ENCODE data around the gene NF1.
"Not testable (repeated sequence)": the region's sequence is repeated elsewhere in the genome, so short reads cannot be mapped to it uniquely, and the experiment has no call there.

NF1 gene

DNA sequence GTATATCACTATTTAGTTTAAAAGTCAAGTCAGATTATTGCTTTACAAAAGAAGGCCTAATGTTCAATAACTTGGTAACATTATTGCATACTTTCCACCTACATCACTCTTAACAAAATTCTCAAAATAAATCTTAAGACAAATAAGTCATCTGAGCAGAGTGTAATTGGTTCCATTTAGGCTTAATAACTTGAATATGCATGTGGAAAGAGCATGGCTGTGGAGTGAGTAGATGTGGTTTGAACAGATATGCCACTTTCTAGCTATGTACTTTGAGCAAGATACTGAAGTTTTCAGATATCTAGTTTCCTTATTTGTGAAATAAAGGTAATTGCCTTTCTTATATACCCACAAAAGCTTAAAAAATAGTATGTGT lies 233.4 kb downstream of the NF1 start:
- no peak for DNase-seq (ENCODE audit: low read depth in 2 of 2)

- no peak for DNase-seq (ENCODE audit: low read depth in 2 of 2)
These were observed 234.4 kb downstream of the NF1 start for GRCh38 chr17:31329221-31329620.

DNA sequence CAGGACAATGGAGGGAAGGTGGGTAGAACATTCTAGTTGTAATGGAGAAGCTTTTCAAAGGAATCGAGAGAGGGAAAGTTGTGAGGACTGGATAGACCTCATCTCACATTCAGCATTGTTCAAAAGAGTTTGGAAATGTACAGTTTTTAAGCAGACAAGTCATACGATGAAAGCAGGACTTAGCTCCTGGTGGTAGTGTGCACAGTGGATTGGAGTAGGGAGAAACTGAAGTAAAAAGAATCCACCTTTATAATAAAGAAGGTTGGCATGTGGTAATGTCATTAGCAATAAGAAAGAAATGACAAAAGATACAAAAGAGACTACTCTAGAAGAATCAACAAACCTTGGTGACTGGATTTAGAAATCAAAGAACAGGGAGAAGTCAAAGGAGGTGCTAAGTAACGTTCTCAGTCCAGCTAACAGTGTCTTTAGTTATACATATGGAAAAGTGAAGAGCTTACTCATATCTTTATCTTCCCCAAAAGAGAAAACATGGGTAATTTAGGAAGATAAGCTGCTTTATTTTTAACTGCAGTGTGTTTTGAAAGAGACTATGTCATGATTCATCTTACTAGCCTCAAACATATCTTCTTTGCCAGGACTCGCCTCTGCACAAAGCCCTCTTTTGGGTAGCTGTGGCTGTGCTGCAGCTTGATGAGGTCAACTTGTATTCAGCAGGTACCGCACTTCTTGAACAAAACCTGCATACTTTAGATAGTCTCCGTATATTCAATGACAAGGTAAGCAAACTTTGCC lies 245.3 kb downstream of the NF1 start:
- DNase-seq (ENCODE audit: low read depth in 2 of 2): no peak

- not testable (repeated sequence) for DNase-seq (ENCODE audit: low read depth in 2 of 2)
These were observed 250.5 kb downstream of the NF1 start for GRCh38 chr17:31345191-31345747.

- DNase-seq (ENCODE audit: low read depth in 2 of 2): no peak
These were observed 254.7 kb downstream of the NF1 start for GRCh38 chr17:31349454-31349853.

GRCh38 chr17:31355935-31356334 lies 261.2 kb downstream of the NF1 start:
- DNase-seq (ENCODE audit: low read depth in 2 of 2): no peak

GRCh38 chr17:31357091-31357490 lies 262.3 kb downstream of the NF1 start:
- no peak for DNase-seq (ENCODE audit: low read depth in 2 of 2)

- DNase-seq (ENCODE audit: low read depth in 2 of 2): no peak
These were observed 263.1 kb downstream of the NF1 start for GRCh38 chr17:31357839-31358394.

- no peak for DNase-seq (ENCODE audit: low read depth in 2 of 2)
These were observed 269.2 kb downstream of the NF1 start for GRCh38 chr17:31364012-31364411.

DNA sequence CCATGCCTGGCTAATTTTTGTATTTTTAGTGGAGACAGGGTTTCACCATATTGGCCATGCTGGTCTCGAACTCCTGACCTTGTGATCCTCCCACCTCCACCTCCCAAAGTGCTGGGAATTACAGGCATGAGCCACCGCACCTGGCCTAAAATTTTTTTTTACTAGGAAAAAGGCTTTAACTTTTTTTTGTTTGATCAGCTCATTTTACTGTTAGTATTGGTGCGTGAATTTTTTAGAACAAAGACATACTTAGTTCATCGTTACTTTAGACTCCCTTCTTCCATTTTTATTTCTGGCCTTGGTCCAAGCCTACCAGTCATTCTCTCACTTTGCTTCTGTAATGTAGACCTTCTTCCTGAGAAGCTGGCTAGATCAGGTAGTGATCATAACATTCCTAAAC lies 271.3 kb downstream of the NF1 start:
- no peak for DNase-seq (ENCODE audit: low read depth in 2 of 2)

DNA sequence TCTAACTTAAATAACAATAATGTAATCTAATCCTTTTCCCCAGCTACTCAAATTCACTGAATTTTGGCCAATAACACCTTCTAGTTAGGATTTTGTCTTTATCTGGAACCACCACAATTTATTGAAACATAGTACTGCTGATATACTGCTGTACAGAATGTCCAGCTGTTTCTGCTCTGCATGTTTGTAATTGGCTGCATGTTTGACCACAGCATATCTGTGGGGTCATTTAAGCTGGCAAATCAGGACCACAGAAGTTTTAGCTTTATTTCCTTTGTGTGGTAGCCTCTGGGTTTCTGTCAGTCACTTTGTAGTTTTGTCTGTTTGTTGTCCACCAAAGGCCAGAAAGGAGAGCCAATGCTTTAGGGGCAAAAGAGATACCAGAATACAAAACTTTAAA lies 274.5 kb downstream of the NF1 start:
- no peak for DNase-seq (ENCODE audit: low read depth in 2 of 2)

DNA sequence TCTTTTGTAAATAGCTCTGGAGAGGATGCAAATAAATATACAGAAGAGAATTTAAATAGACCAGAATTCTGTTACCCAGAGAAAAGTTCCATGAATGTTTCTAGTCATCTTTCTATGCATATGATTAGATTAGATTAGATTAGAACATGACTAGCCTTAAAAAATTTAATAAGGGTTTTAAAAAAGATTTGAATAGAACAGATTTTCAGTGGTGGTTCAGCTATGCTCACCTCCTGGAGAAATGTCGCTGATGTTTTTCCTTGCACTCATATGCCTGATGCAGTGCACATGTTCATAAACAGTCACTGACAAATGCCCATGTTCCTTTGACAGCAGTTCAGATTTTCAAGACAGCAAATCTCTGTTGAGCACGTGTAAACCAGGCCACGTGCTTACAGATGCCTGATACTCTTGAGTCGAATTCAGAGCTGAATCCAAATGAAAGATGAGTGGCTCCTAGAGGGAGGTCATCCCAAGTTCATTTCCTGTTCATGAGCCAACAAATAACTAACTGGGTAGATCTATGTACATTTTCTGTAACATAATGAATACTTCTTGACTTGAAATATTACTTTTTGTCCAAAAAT lies 276.8 kb downstream of the NF1 start:
- DNase-seq (ENCODE audit: low read depth in 2 of 2): no peak

DNA sequence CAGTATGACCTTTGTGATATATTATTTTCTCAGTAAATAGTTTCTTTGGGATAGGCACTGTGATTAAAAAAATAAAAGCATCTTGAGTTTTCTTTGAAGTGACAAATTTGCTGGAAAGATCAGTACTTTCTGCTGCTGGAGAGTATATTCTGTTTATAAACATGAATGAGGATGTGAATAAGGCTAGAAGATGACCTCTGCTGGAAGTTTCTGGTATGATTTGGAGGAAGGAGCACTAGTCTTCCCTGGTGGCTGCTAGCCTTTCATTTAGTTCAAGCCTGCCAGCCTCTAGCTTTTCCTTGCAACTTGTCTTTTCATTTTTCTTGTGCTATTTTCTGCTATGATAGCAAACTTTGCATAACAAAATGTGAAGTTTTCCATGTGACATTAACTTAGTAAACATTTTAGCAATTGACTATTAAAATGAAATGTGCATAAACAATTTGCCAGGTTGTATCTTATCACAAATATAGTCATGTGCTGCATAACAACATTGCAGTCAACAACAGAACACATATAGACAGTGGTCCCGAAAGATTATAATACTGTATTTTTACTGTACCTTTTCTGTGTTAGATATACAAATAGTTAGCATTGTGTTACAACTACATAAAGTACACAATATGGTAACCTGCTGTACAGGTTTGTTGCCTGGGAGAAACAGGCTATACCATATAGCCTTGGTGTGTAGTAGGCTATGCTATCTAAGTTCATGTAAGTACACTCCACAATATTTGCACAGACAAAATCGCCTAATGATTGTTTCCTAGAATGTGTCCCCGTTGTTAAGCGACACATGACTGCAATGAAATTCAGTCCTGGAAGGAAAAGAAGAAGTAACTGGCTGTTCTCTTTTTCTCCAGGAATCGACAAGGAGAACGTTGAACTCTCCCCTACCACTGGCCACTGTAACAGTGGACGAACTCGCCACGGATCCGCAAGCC lies 278.6 kb downstream of the NF1 start:
- no peak for DNase-seq (ENCODE audit: low read depth in 2 of 2)

GRCh38 chr17:31374094-31374447 lies 279.3 kb downstream of the NF1 start:
- no peak for DNase-seq (ENCODE audit: low read depth in 2 of 2)

- DNase-seq (ENCODE audit: low read depth in 2 of 2): no peak
These were observed 279.7 kb downstream of the NF1 start for GRCh38 chr17:31374503-31374902.

- no peak for DNase-seq (ENCODE audit: low read depth in 2 of 2)
These were observed 283.9 kb downstream of the NF1 start for GRCh38 chr17:31378638-31379037.

DNA sequence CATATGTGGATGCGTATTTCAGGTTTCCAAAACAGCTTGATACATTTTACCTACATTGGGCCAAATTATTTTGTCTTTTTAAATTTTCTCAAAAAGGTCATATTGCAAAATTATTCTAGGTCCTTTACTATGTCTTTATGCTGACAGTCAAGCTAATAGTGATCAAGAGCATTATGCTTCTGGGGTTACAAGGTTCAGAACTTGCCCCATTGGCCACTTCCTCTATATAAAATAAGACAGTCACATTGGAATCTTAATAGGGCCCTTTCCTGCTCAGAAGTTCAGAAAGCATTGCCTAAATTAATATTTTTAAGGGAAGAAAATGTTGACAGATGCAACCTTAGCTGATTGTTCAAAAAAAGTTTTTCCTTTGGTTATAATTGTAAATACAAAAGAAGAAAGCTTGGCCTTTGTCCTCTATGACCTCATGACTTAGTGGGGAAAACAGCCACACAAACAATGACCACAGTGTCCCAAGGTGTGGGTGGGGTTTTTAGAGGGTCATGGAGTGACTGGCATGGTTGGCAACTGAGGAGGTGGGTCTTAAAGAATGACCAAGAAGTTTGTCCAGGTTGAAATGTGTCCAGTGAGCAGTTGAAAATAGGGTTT lies 284.9 kb downstream of the NF1 start:
- DNase-seq (ENCODE audit: low read depth in 2 of 2): no peak

DNA sequence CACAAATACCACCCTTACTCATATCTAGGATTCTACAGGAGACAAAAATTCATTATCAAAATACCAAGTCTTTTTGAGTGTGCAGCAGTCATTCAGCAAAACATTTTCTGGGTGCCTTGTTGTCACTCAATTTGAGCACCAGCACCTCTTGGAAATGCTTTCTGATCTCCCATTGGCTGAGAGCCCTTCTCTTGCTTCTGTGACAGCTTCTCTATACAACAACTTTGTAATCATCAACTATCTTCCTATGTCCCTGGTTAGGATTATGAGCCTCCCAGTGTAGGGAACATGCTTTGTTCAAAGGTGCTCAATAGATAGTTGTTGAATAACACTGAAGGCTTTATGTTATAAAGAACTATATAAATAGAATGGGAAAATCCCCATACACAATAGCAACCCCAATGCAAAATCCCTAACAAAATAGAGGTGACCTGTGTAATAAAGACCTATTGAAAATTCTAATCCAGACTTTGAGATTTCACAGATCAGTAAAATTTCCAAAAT lies 286.4 kb downstream of the NF1 start:
- DNase-seq (ENCODE audit: low read depth in 2 of 2): no peak

- not testable (repeated sequence) for DNase-seq (ENCODE audit: low read depth in 2 of 2)
These were observed 288.0 kb downstream of the NF1 start for GRCh38 chr17:31382668-31383275.

- DNase-seq (ENCODE audit: low read depth in 2 of 2): not testable (repeated sequence)
These were observed 288.7 kb downstream of the NF1 start for GRCh38 chr17:31383488-31383887.
